ENCODE data around the gene MYH8. TPM values are rescaled to one million over a fixed set of nuclear protein-coding genes. Genes with fewer than 3 reads are reported as not detected.

Gene MYH8
- total RNA-seq, 1 experiment from 2014 or later, result not detected

DNA sequence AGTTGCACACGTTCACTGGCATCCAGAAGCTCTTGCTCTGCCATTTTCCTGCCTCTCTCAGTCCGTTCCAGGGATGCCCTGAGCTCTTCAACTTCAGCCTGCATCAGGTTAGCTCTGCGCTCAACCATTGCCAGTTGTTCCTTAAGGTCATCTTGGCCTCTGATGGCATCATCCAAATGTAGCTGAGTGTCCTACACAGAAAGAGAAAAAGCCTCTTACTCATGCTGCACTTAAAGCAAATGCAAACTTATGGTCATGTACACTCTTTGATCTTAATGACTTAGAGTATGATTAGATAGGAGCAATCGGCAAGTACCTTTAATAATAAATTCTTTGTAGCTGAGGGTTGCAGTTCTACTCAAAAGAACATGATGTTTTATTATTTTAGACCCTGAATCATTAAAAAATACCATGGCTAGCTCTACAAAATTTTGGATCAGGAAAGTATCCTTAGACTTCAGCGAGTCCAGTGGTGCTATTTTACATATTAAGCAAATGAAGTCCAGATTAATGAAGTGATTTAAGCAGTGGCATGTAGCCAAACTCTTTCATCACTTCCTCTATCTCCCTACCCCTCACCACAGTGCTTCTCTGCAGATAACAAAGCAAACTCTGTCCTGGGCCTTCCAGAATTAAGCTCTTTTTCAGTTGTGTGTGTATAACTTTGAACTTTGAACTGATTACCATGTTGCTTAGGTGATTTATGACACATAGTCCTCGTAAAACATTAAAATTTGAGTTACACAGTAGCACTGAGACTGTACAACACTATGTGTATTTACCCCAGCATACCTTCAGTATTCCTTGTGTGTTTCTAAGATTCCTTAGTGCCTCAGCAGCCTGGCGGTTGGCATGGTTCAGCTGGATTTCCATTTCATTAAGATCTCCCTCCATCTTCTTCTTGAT is 25.5 kb upstream of the MYH8 start:
- BruUV-seq (replicated peaks), result no TSS peak

GRCh38 chr17:10439816-10440215 is 18.1 kb upstream of the MYH8 start:
- no peaks in the 10 kb centered on the region for H3K36me3 ChIP-seq (ENCODE audit: insufficient read depth, low read length, poor library complexity, severe bottlenecking)
- CTCF ChIA-PET, result no interaction called here
- no peak for DNase-seq (ENCODE audit: low spot score)
- TF ChIP-seq CTCF (conservative IDR thresholded peaks at IDR 0.05; ENCODE audit: low read depth, low read length) (no peak), EZH2 (IDR thresholded peaks at IDR 0.05; ENCODE audit: borderline replicate concordance, low read depth, low read length, poor library complexity, severe bottlenecking) (no peak)
- no peaks in the 10 kb centered on the region for H3K9me3 ChIP-seq (ENCODE audit: low read depth, low read length, poor library complexity, severe bottlenecking)
- BruUV-seq (replicated peaks), result no TSS peak
- H3K4me3 ChIP-seq (ENCODE audit: low read depth, low read length, poor library complexity, severe bottlenecking), result no peak overlapping the region
- H3K27ac ChIP-seq (ENCODE audit: low read depth, low read length, poor library complexity, severe bottlenecking), result no peak overlapping the region
- no peaks in the 10 kb centered on the region for H3K27me3 ChIP-seq (replicated peaks; ENCODE audit: insufficient read depth, low read depth, low read length, poor library complexity)
- no peaks in the 10 kb centered on the region for H3K4me1 ChIP-seq (ENCODE audit: insufficient read depth, low read length, poor library complexity, severe bottlenecking)
- intact Hi-C loops (cut with micrococcal nuclease; ENCODE audit: unreplicated experiment), result no loop called here
- POLR2A ChIA-PET (ENCODE audit: low non-redundant PET), result no interaction called here

More for the DNA sequence above, 25.5 kb upstream of the MYH8 start:
- Histone ChIP-seq H3K4me3 (ENCODE audit: low read depth, low read length, poor library complexity, severe bottlenecking) (no peak overlapping the region), H3K9me3 (ENCODE audit: low read depth, low read length, poor library complexity, severe bottlenecking) (no peaks in the 10 kb centered on the region), H3K27ac (ENCODE audit: low read depth, low read length, poor library complexity, severe bottlenecking) (no peak overlapping the region), H3K36me3 (ENCODE audit: insufficient read depth, low read length, poor library complexity, severe bottlenecking) (no peaks in the 10 kb centered on the region), H3K27me3 (replicated peaks; ENCODE audit: insufficient read depth, low read depth, low read length, poor library complexity) (no peaks in the 10 kb centered on the region), H3K4me1 (ENCODE audit: insufficient read depth, low read length, poor library complexity, severe bottlenecking) (no peaks in the 10 kb centered on the region)
- intact Hi-C loops (cut with micrococcal nuclease; ENCODE audit: unreplicated experiment), result no loop called here
- POLR2A ChIA-PET (ENCODE audit: low non-redundant PET), result no interaction called here
- DNase-seq (ENCODE audit: low spot score), result peak; percentile 21
- TF ChIP-seq CTCF (conservative IDR thresholded peaks at IDR 0.05; ENCODE audit: low read depth, low read length), result no peak
- no peak for TF ChIP-seq EZH2 (IDR thresholded peaks at IDR 0.05; ENCODE audit: borderline replicate concordance, low read depth, low read length, poor library complexity, severe bottlenecking)
- CTCF ChIA-PET, result interaction anchor here (0.5 kb wide), 1 partner anchor 131 kb away, joined by 3 read pairs; no protein-coding TSS in a partner anchor

- intact Hi-C loops (cut with micrococcal nuclease; ENCODE audit: unreplicated experiment), result no loop called here
- Histone ChIP-seq H3K27me3 (replicated peaks; ENCODE audit: insufficient read depth, low read depth, low read length, poor library complexity) (no peaks in the 10 kb centered on the region), H3K36me3 (ENCODE audit: insufficient read depth, low read length, poor library complexity, severe bottlenecking) (no peaks in the 10 kb centered on the region), H3K4me3 (ENCODE audit: low read depth, low read length, poor library complexity, severe bottlenecking) (no peak overlapping the region), H3K4me1 (ENCODE audit: insufficient read depth, low read length, poor library complexity, severe bottlenecking) (no peaks in the 10 kb centered on the region), H3K27ac (ENCODE audit: low read depth, low read length, poor library complexity, severe bottlenecking) (no peak overlapping the region), H3K9me3 (ENCODE audit: low read depth, low read length, poor library complexity, severe bottlenecking) (no peaks in the 10 kb centered on the region)
- DNase-seq (ENCODE audit: low spot score), result peak; percentile 59
- no TSS peak for BruUV-seq (replicated peaks)
- ChIA-PET POLR2A (ENCODE audit: low non-redundant PET) (interaction anchor here (0.6 kb wide), 1 partner anchor 1788 kb away, joined by 3 read pairs; no protein-coding TSS in a partner anchor), CTCF (no interaction called here)
- no peak for TF ChIP-seq CTCF (conservative IDR thresholded peaks at IDR 0.05; ENCODE audit: low read depth, low read length)
- no peak for TF ChIP-seq EZH2 (IDR thresholded peaks at IDR 0.05; ENCODE audit: borderline replicate concordance, low read depth, low read length, poor library complexity, severe bottlenecking)
These were observed 13.3 kb upstream of the MYH8 start for GRCh38 chr17:10435096-10435495.
